Neuronal stem cell (in vitro differentiated cells): Measurements from ENCODE around the gene ZC3H7B.

Experiments
- DNase-seq: peaks from one replicate; pipeline ENCODE4 v3.0.0-alpha.2; 2013; ENCODE audit warnings: low spot score
- H2AFZ ChIP-seq: one replicate; pipeline ENCODE4 v1.6.1; 2013; ENCODE audit warnings: mild to moderate bottlenecking, low read length, inconsistent platforms
- H2AK5ac ChIP-seq: 2 replicates; pipeline ENCODE4 v1.6.1; 2013; ENCODE audit warnings: low read depth, mild to moderate bottlenecking, inconsistent platforms, low read length, moderate library complexity, mixed read lengths
- H2BK120ac ChIP-seq: 2 replicates; pipeline ENCODE4 v1.6.1; 2013; ENCODE audit warnings: low read depth, mild to moderate bottlenecking, inconsistent platforms, low read length, moderate library complexity, mixed read lengths
- H2BK12ac ChIP-seq: one replicate; pipeline ENCODE4 v1.6.1; 2013; ENCODE audit warnings: low read length, inconsistent platforms
- H2BK15ac ChIP-seq: 2 replicates; pipeline ENCODE4 v1.6.1; 2013; ENCODE audit warnings: mild to moderate bottlenecking, low read length, inconsistent platforms, mixed read lengths
- H2BK5ac ChIP-seq: one replicate; pipeline ENCODE4 v1.6.1; 2013; ENCODE audit warnings: inconsistent platforms, mild to moderate bottlenecking, low read length, moderate library complexity
- H3K14ac ChIP-seq: one replicate; pipeline ENCODE4 v1.6.1; 2013; ENCODE audit warnings: low read length, inconsistent platforms
- H3K18ac ChIP-seq: 2 replicates; pipeline ENCODE4 v1.6.1; 2013; ENCODE audit warnings: low read length, inconsistent platforms
- H3K23ac ChIP-seq: 2 replicates; pipeline ENCODE4 v1.6.1; 2013; ENCODE audit warnings: low read depth, mild to moderate bottlenecking, mixed read lengths, low read length, inconsistent platforms; ENCODE audit not compliant: poor library complexity
- H3K27ac ChIP-seq: replicated peaks from 3 replicates; pipeline ENCODE4 v1.5.1; 2013; ENCODE audit warnings: low read length, inconsistent platforms
- H3K27me3 ChIP-seq, 3 experiments: 2 replicates each; pipeline ENCODE4 v1.6.1; 2013; ENCODE audit warnings: low read length in 3 of 3, mild to moderate bottlenecking in 2 of 3, inconsistent platforms in 1 of 3, low read depth in 1 of 3, mixed read lengths in 1 of 3, moderate library complexity in 1 of 3; ENCODE audit not compliant: control insufficient read depth in 3 of 3, insufficient read depth in 3 of 3
- H3K36me3 ChIP-seq, 2 donors: replicated peaks in 1 of 2; 2 replicates each; pipeline ENCODE4 v1.6.1; 2013; ENCODE audit warnings: low read length in 2 of 2; ENCODE audit not compliant: control insufficient read depth in 2 of 2, insufficient read depth in 2 of 2
- H3K4ac ChIP-seq: 2 replicates; pipeline ENCODE4 v1.6.1; 2013; ENCODE audit warnings: inconsistent platforms, mild to moderate bottlenecking, low read length, moderate library complexity
- H3K4me1 ChIP-seq, 2 donors: 1 replicate in 1 of 2; 2 replicates in 1 of 2; pipeline ENCODE4 v1.6.1; 2013; ENCODE audit warnings: low read length in 2 of 2, low read depth in 1 of 2; ENCODE audit not compliant: control insufficient read depth in 2 of 2, insufficient read depth in 1 of 2
- H3K4me2 ChIP-seq: one replicate; pipeline ENCODE4 v1.6.1; 2013; ENCODE audit warnings: mild to moderate bottlenecking, low read length, inconsistent platforms; ENCODE audit not compliant: insufficient read depth, poor library complexity, severe bottlenecking
- H3K4me3 ChIP-seq, 2 donors: 2 replicates each; pipeline ENCODE4 v1.5.1; 2013; ENCODE audit warnings: low read length in 2 of 2, mild to moderate bottlenecking in 2 of 2, inconsistent platforms in 1 of 2, moderate library complexity in 1 of 2
- H3K79me1 ChIP-seq: one replicate; pipeline ENCODE4 v1.6.1; 2013; ENCODE audit warnings: low read depth, mild to moderate bottlenecking, inconsistent platforms, low read length, moderate library complexity
- H3K9ac ChIP-seq: one replicate; pipeline ENCODE4 v1.6.1; 2013; ENCODE audit warnings: mild to moderate bottlenecking, low read depth, low read length, inconsistent platforms; ENCODE audit not compliant: poor library complexity
- H3K9me3 ChIP-seq, 2 donors: replicated peaks in 1 of 2; 2 replicates each; pipeline versions ENCODE3 to v1.6.1; 2013; ENCODE audit warnings: low read length in 2 of 2, mild to moderate bottlenecking in 2 of 2, inconsistent platforms in 1 of 2, low read depth in 1 of 2, mixed read lengths in 1 of 2, moderate library complexity in 1 of 2; ENCODE audit not compliant: control insufficient read depth in 2 of 2, insufficient read depth in 1 of 2
- H4K8ac ChIP-seq: one replicate; pipeline ENCODE4 v1.6.1; 2013; ENCODE audit warnings: low read depth, mild to moderate bottlenecking, inconsistent platforms, low read length, moderate library complexity
- H4K91ac ChIP-seq: one replicate; pipeline ENCODE4 v1.6.1; 2013; ENCODE audit warnings: low read length, low read depth, mild to moderate bottlenecking, inconsistent platforms; ENCODE audit not compliant: poor library complexity
- WGBS, 2 donors: extraction: QIAGEN DNeasy Blood & Tissue Kit; methylation state at CpG; one replicate each; pipeline ENCODE4 v1.1.7; 2013; ENCODE audit warnings: missing lambda C conversion rate in 2 of 2, mixed read lengths in 1 of 2; ENCODE audit not compliant: insufficient read length in 2 of 2, insufficient replicate concordance in 1 of 2; ENCODE audit errors: extremely low coverage in 2 of 2; 5-methylcytosine and 5-hydroxymethylcytosine counted together

Gene ZC3H7B

DNA sequence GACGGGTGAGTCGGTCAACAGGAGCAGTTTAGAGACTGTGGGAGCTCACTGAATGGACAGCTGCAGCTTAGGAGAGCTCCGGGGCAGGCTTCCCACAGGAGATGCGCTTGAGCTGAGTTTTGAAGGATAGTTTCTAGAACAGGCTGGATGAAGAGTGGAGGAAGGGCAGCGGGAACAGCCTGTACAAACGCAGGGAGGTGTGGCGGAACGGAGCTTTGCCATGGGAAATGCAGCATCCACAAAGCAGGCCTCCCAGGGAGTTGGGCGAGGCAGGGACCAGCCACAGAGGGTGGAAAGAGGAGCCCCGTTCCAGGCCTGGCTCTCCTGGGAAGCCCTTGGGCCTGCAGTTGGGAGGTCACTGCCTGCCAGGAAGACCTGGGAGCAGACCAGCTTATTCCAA, 53.7 kb downstream of the ZC3H7B start:
- no peak overlapping the region for H3K27ac ChIP-seq
- H4K91ac ChIP-seq: no peak overlapping the region
- no peak overlapping the region for H3K14ac ChIP-seq
- WGBS, 2 donors: no CpG with 5 or more reads among the region's 10 CpGs
- no peak overlapping the region for H2AK5ac ChIP-seq
- H3K23ac ChIP-seq: no peak overlapping the region
- H2BK120ac ChIP-seq: no peak overlapping the region
- peaks cover 4% of the 10 kb centered on the region for H3K79me1 ChIP-seq
- no peak overlapping the region for H3K4me3 ChIP-seq
- peaks cover 55 to 90% of the 10 kb centered on the region in 2 donors for H3K36me3 ChIP-seq
- H2BK5ac ChIP-seq: peak overlapping the region; percentile 77
- no peak overlapping the region for H3K4ac ChIP-seq
- H4K8ac ChIP-seq: no peak overlapping the region
- DNase-seq: no peak
- H2BK15ac ChIP-seq: no peak overlapping the region
- H3K9ac ChIP-seq: no peak overlapping the region
- peaks cover under 1 to 8% of the 10 kb centered on the region in 2 donors for H3K4me1 ChIP-seq
- no peaks in the 10 kb centered on the region for H3K27me3 ChIP-seq
- no peak overlapping the region for H2BK12ac ChIP-seq
- no peak overlapping the region for H3K18ac ChIP-seq
- no peaks in the 10 kb centered on the region for H3K9me3 ChIP-seq
- no peak overlapping the region for H2AFZ ChIP-seq
- H3K4me2 ChIP-seq: no peak overlapping the region

DNA sequence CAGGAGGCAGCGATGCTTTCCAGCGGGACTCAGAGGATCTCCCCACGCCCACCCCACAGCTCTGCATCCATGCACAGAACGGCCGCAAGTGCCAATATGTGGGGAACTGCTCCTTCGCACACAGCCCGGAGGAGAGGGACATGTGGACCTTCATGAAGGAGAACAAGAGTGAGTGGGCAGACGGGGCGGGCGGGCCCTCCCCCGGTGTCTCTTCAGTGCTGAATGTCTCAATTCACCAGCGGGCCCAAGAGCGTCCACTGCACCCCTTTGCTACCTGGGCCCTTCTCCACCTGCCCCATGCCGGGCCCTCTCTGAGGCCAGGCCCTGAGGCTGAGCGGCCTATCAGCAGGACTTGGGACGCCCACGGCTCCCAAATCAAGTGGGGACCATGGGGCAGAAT, 54.6 kb downstream of the ZC3H7B start:
- H2AFZ ChIP-seq: no peak overlapping the region
- H3K9me3 ChIP-seq: no peaks in the 10 kb centered on the region
- no peak overlapping the region for H3K4me3 ChIP-seq
- no peak overlapping the region for H2AK5ac ChIP-seq
- no peak overlapping the region for H4K91ac ChIP-seq
- H3K79me1 ChIP-seq: peaks cover 4% of the 10 kb centered on the region
- no peak overlapping the region for H2BK5ac ChIP-seq
- no peak overlapping the region for H2BK12ac ChIP-seq
- WGBS, 2 donors: no CpG with 5 or more reads among the region's 17 CpGs
- H2BK120ac ChIP-seq: no peak overlapping the region
- no peak overlapping the region for H3K27ac ChIP-seq
- no peak overlapping the region for H3K4ac ChIP-seq
- H3K23ac ChIP-seq: no peak overlapping the region
- H3K4me1 ChIP-seq: peaks cover 2 to 12% of the 10 kb centered on the region in 2 donors
- no peak overlapping the region for H4K8ac ChIP-seq
- no peak overlapping the region for H3K4me2 ChIP-seq
- H3K27me3 ChIP-seq: no peaks in the 10 kb centered on the region
- peaks cover 49 to 85% of the 10 kb centered on the region in 2 donors for H3K36me3 ChIP-seq
- no peak overlapping the region for H3K9ac ChIP-seq
- H3K18ac ChIP-seq: no peak overlapping the region
- no peak for DNase-seq
- no peak overlapping the region for H2BK15ac ChIP-seq
- H3K14ac ChIP-seq: no peak overlapping the region

DNA sequence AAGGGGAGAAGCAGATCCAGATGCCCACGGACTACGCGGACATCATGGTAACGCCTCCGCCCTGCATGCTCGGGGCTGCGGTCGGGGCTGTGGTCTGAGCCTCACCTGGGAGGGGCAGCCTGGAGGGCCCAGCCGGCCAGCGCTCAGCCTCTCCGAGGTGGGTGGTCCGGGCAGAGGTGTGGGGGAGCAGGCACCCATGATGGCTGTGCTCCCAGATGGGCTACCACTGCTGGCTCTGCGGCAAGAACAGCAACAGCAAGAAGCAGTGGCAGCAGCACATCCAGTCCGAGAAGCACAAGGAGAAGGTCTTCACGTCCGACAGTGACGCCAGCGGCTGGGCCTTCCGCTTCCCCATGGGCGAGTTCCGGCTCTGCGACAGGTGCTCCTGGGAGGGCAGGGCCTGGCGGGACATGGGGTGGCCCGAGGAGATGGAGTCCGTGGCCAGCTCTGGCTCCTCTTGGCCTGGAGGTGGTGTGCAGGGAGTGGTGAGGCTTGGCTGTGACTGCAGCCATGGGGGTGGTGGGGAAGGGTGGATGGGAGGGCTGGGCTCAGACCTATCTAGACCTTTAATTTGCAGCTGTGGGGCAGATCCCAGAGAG, 55.2 kb downstream of the ZC3H7B start:
- H3K27ac ChIP-seq: no peak overlapping the region
- H3K4me2 ChIP-seq: no peak overlapping the region
- H3K18ac ChIP-seq: peak overlapping the region; percentile 64
- WGBS, 2 donors: no CpG with 5 or more reads among the region's 25 CpGs
- peaks cover 6% of the 10 kb centered on the region for H3K79me1 ChIP-seq
- H3K36me3 ChIP-seq: peaks cover 44 to 79% of the 10 kb centered on the region in 2 donors
- H4K8ac ChIP-seq: peak overlapping the region; percentile 65
- H3K27me3 ChIP-seq: no peaks in the 10 kb centered on the region
- no peak overlapping the region for H2BK5ac ChIP-seq
- no peak overlapping the region for H2BK15ac ChIP-seq
- H3K14ac ChIP-seq: no peak overlapping the region
- H3K9me3 ChIP-seq: no peaks in the 10 kb centered on the region
- no peak overlapping the region for H4K91ac ChIP-seq
- H3K23ac ChIP-seq: no peak overlapping the region
- H3K4ac ChIP-seq: no peak overlapping the region
- H3K4me3 ChIP-seq: no peak overlapping the region
- DNase-seq: no peak
- no peak overlapping the region for H2BK12ac ChIP-seq
- H3K9ac ChIP-seq: no peak overlapping the region
- no peak overlapping the region for H2AK5ac ChIP-seq
- H3K4me1 ChIP-seq: peaks cover 2 to 14% of the 10 kb centered on the region in 2 donors
- no peak overlapping the region for H2BK120ac ChIP-seq
- no peak overlapping the region for H2AFZ ChIP-seq

DNA sequence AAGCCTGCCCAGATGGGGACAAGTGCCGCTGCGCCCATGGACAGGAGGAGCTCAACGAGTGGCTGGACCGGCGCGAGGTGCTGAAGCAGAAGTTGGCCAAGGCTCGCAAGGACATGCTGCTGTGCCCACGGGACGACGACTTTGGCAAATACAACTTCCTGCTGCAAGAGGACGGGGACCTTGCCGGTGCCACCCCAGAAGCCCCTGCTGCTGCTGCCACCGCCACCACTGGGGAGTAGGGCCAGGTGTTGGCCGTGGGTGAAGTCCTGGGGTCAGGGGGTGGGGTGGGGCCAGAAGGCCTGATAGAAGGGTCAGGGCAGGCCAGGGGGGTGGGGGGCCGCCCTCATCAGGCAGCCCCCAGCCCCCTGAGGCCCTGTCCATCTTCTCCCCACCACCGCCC, 55.9 kb downstream of the ZC3H7B start:
- no peak overlapping the region for H2BK12ac ChIP-seq
- H2BK5ac ChIP-seq: no peak overlapping the region
- no peak overlapping the region for H3K4me2 ChIP-seq
- no peak overlapping the region for H2BK15ac ChIP-seq
- no peaks in the 10 kb centered on the region for H3K9me3 ChIP-seq
- H3K4me1 ChIP-seq: peaks cover 2 to 14% of the 10 kb centered on the region in 2 donors
- H2AFZ ChIP-seq: no peak overlapping the region
- no peak for DNase-seq
- peak overlapping the region in 1 of 2 donors; percentile 52 for H3K4me3 ChIP-seq
- no peak overlapping the region for H3K18ac ChIP-seq
- H3K4ac ChIP-seq: no peak overlapping the region
- no peak overlapping the region for H3K14ac ChIP-seq
- no CpG with 5 or more reads among the region's 16 CpGs for WGBS, 2 donors
- H3K36me3 ChIP-seq: peaks cover 43 to 72% of the 10 kb centered on the region in 2 donors
- H3K79me1 ChIP-seq: peaks cover 8% of the 10 kb centered on the region
- H2AK5ac ChIP-seq: no peak overlapping the region
- H3K27ac ChIP-seq: no peak overlapping the region
- H2BK120ac ChIP-seq: no peak overlapping the region
- no peak overlapping the region for H3K23ac ChIP-seq
- H4K91ac ChIP-seq: no peak overlapping the region
- H4K8ac ChIP-seq: no peak overlapping the region
- no peaks in the 10 kb centered on the region for H3K27me3 ChIP-seq
- H3K9ac ChIP-seq: no peak overlapping the region
